Fibroblast of lung (primary cell): ENCODE data around the gene IRGQ. TPM values are rescaled to one million over a fixed set of nuclear protein-coding genes. Genes with fewer than 3 reads are reported as not detected.

Source experiments
- DNase-seq, 2 donors: peaks; one replicate each; pipeline versions ENCODE4 v3.0.0 to v3.0.0-alpha.2; 2010; ENCODE audit warnings: low read depth in 2 of 2
- H2AFZ ChIP-seq: 2 replicates; pipeline ENCODE4 v1.5.1; 2012; ENCODE audit warnings: low read length, control low read depth, inconsistent platforms
- H3K27ac ChIP-seq: 2 replicates; pipeline ENCODE4 v1.5.1; 2011; ENCODE audit warnings: low read length, control low read depth; ENCODE audit not compliant: insufficient read depth
- H3K27me3 ChIP-seq: 2 replicates; pipeline ENCODE4 v1.5.1; 2011; ENCODE audit warnings: mild to moderate bottlenecking, low read length; ENCODE audit not compliant: control insufficient read depth, insufficient read depth
- H3K36me3 ChIP-seq: 2 replicates; pipeline ENCODE4 v1.5.1; 2011; ENCODE audit warnings: low read length; ENCODE audit not compliant: control insufficient read depth, insufficient read depth
- H3K4me1 ChIP-seq: 2 replicates; pipeline ENCODE4 v1.5.1; 2011; ENCODE audit warnings: low read length; ENCODE audit not compliant: control insufficient read depth, insufficient read depth; ENCODE audit errors: extremely low read depth
- H3K4me2 ChIP-seq: 2 replicates; pipeline ENCODE4 v1.5.1; 2011; ENCODE audit warnings: low read length, control low read depth; ENCODE audit not compliant: insufficient read depth; ENCODE audit errors: extremely low read depth
- H3K4me3 ChIP-seq, 4 experiments: fragments of 200-600 bp in 1 of 4; sonication (generic) in 1 of 4; replicated peaks in 1 of 4; 2 replicates each; pipeline ENCODE4 v1.5.1; 2011 to 2016; ENCODE audit warnings: low read length in 4 of 4, low read depth in 3 of 4, mild to moderate bottlenecking in 3 of 4, control low read depth in 2 of 4, inconsistent platforms in 1 of 4, mixed read lengths in 1 of 4; ENCODE audit not compliant: insufficient read depth in 1 of 4; ENCODE audit errors: control extremely low read depth in 1 of 4
- H3K79me2 ChIP-seq: 2 replicates; pipeline ENCODE4 v1.5.1; 2012; ENCODE audit warnings: mild to moderate bottlenecking, low read length, inconsistent platforms; ENCODE audit not compliant: control insufficient read depth, insufficient read depth
- H3K9ac ChIP-seq: 2 replicates; pipeline ENCODE4 v1.5.1; 2011; ENCODE audit warnings: mild to moderate bottlenecking, low read length, control low read depth; ENCODE audit not compliant: insufficient read depth
- H3K9me3 ChIP-seq: 2 replicates; pipeline ENCODE4 v1.5.1; 2012; ENCODE audit warnings: low read depth, low read length; ENCODE audit not compliant: control insufficient read depth, insufficient read depth
- H4K20me1 ChIP-seq: 2 replicates; pipeline ENCODE4 v1.5.1; 2011; ENCODE audit warnings: low read length; ENCODE audit not compliant: control insufficient read depth, insufficient read depth; ENCODE audit errors: extremely low read depth
- CTCF ChIP-seq, 2 donors: IDR thresholded peaks in 1 of 2; conservative IDR thresholded peaks in 1 of 2; 1 replicate in 1 of 2; 2 replicates in 1 of 2; pipeline ENCODE4 v1.5.1; 2011 to 2012; ENCODE audit warnings: low read length in 2 of 2, control low read depth in 1 of 2, inconsistent platforms in 1 of 2, low read depth in 1 of 2, mild to moderate bottlenecking in 1 of 2
- EZH2 ChIP-seq: IDR thresholded peaks from 2 replicates; pipeline ENCODE4 v1.5.1; 2012; ENCODE audit warnings: low read length, control low read depth, mild to moderate bottlenecking; ENCODE audit errors: missing control alignments
- polyA plus RNA-seq, 2 donors: library from polyadenylated mRNA; depleted of rRNA in 1 of 2; stranded (reverse) in 1 of 2; unstranded in 1 of 2; fragments of >200 nt; gene quantifications; 2 replicates each; pipeline ENCODE4 v1.2.1, GENCODE V29; 2011 to 2012; ENCODE audit warnings: missing spikeins in 1 of 2
- total RNA-seq: library from RNA; depleted of rRNA; stranded (reverse); fragments of >200 nt; gene quantifications from 2 replicates; pipeline ENCODE4 v1.2.1, GENCODE V29; 2014

The IRGQ gene
- total and polyA plus RNA-seq, 2 donors (not counting 1 experiment from before 2014, with no cell fraction given): 11.7 to 12.2 TPM

- peaks cover 42% of the 10 kb centered on the region for H3K79me2 ChIP-seq
These were observed 977 bp downstream of the IRGQ start for GRCh38 chr19:43594710-43595604.

GRCh38 chr19:43594081-43594697 lies 1.7 kb downstream of the IRGQ start:
- Histone ChIP-seq H3K36me3 (peaks cover 23% of the 10 kb centered on the region), H3K27ac (no peak overlapping the region), H4K20me1 (no peaks in the 10 kb centered on the region), H3K79me2 (peaks cover 42% of the 10 kb centered on the region), H3K4me2 (peak overlapping the region; percentile 94), H2AFZ (no peak overlapping the region), H3K4me1 (peaks cover 8% of the 10 kb centered on the region), H3K9me3 (no peaks in the 10 kb centered on the region), H3K9ac (no peak overlapping the region), H3K4me3 (peak overlapping the region; percentile 52 to 90 (median 78)), H3K27me3 (no peaks in the 10 kb centered on the region)
- no peak for DNase-seq
- TF ChIP-seq CTCF (conservative IDR thresholded peaks at IDR 0.05 in 1 of 2, IDR thresholded peaks at IDR 0.05 in 1 of 2; ENCODE audit: low read depth in 1 of 2, low read length in 2 of 2) (no peak), EZH2 (no peak)

More at GRCh38 chr19:43594710-43595604, 977 bp downstream of the IRGQ start:
- peak; percentile 56 to 60 for DNase-seq
- H3K36me3 ChIP-seq: peaks cover 27% of the 10 kb centered on the region
- peak overlapping the region; percentile 84 for H3K27ac ChIP-seq
- no peaks in the 10 kb centered on the region for H3K27me3 ChIP-seq
- H3K9ac ChIP-seq: peak overlapping the region; percentile 79
- H3K4me1 ChIP-seq: peaks cover 8% of the 10 kb centered on the region
- no peaks in the 10 kb centered on the region for H4K20me1 ChIP-seq
- peak overlapping the region; percentile 94 for H3K4me2 ChIP-seq
- no peak overlapping the region for H2AFZ ChIP-seq
- peak overlapping the region; percentile 52 to 90 (median 78) for H3K4me3 ChIP-seq
- peak; percentile 82 to 85 for TF ChIP-seq CTCF (conservative IDR thresholded peaks at IDR 0.05 in 1 of 2, IDR thresholded peaks at IDR 0.05 in 1 of 2; ENCODE audit: low read depth in 1 of 2, low read length in 2 of 2)
- no peak for TF ChIP-seq EZH2
- H3K9me3 ChIP-seq: no peaks in the 10 kb centered on the region

- Histone ChIP-seq H3K4me3 (no peak overlapping the region), H3K9ac (no peak overlapping the region), H2AFZ (no peak overlapping the region), H3K9me3 (no peaks in the 10 kb centered on the region), H3K4me1 (peaks cover 4% of the 10 kb centered on the region), H3K27ac (no peak overlapping the region), H3K79me2 (peaks cover 33% of the 10 kb centered on the region), H3K36me3 (peaks cover 17% of the 10 kb centered on the region), H3K4me2 (no peak overlapping the region), H3K27me3 (no peaks in the 10 kb centered on the region), H4K20me1 (no peaks in the 10 kb centered on the region)
- no peak for TF ChIP-seq EZH2
- no peak for TF ChIP-seq CTCF (conservative IDR thresholded peaks at IDR 0.05 in 1 of 2, IDR thresholded peaks at IDR 0.05 in 1 of 2; ENCODE audit: low read depth in 1 of 2, low read length in 2 of 2)
- DNase-seq: no peak
These were observed 3.1 kb downstream of the IRGQ start for GRCh38 chr19:43592800-43593350.
